ENCODE measurements around the gene KRTAP5-7. TPM values are rescaled to one million over a fixed set of nuclear protein-coding genes. Genes with fewer than 3 reads are reported as not detected.
"Not testable (repeated sequence)": the region's sequence is repeated elsewhere in the genome, so short reads cannot be mapped to it uniquely, and the experiment has no call there.

KRTAP5-7 gene
- not detected in 2 replicates for total RNA-seq (2016; rRNA removed; fragmentation: Illumina TruSeq; extraction: Trizol)
- total RNA-seq (2016; cell fraction: cytosol; rRNA removed; fragmentation: Illumina TruSeq; extraction: Trizol; ENCODE audit: low read depth) = not detected in 2 replicates
- not detected in 2 replicates for total RNA-seq (2016; cell fraction: insoluble cytoplasmic fraction; rRNA removed; fragmentation: Illumina TruSeq; extraction: Trizol)
- total RNA-seq (2016; cell fraction: membrane; rRNA removed; fragmentation: Illumina TruSeq; extraction: Trizol) = not detected in 2 replicates
- not detected in 2 replicates for total RNA-seq (2016; cell fraction: nucleus; rRNA removed; fragmentation: Illumina TruSeq; extraction: Trizol)
- polyA plus RNA-seq (2011; rRNA removed) = 0.54 and 0.91 TPM in 2 replicates
- polyA plus RNA-seq (2011; cell fraction: cytosol; rRNA removed) = 0.38 and 0.96 TPM in 2 replicates
- polyA plus RNA-seq (2011; cell fraction: nucleus; rRNA removed) = 2.2 and 3.3 TPM in 2 replicates
- 1.0 and 6.0 TPM in 2 replicates for polyA plus RNA-seq (2012)
- not detected in 2 replicates for polyA plus RNA-seq (2016; cell fraction: cytosol; fragmentation: Illumina TruSeq; extraction: Trizol; ENCODE audit: low read depth)
- polyA plus RNA-seq (2016; cell fraction: insoluble cytoplasmic fraction; fragmentation: Illumina TruSeq; extraction: Trizol; ENCODE audit: low read depth) = not detected in 2 replicates
- polyA plus RNA-seq (2016; cell fraction: membrane; fragmentation: Illumina TruSeq; extraction: Trizol; ENCODE audit: low read depth) = not detected in 2 replicates
- polyA plus RNA-seq (2016; cell fraction: nucleus; fragmentation: Illumina TruSeq; extraction: Trizol; ENCODE audit: insufficient read depth, low read depth) = not detected in 2 replicates
- 0.60 TPM in 1 of 2 replicates, not detected in the other for polyA minus RNA-seq (2011; rRNA and poly(A)+ RNA removed; ENCODE audit: low replicate concordance)
- not detected in 2 replicates for polyA minus RNA-seq (2011; cell fraction: cytosol; rRNA and poly(A)+ RNA removed)
- polyA minus RNA-seq (2011; cell fraction: nucleus; rRNA and poly(A)+ RNA removed) = 1.1 TPM in 1 of 2 replicates, not detected in the other
- percentile 12 among the genes with signal in this experiment for Bru-seq, nascent RNA
- BruChase-seq, experiment 1, labeled RNA remaining after a 6-hour chase = not detected
- not detected for BruChase-seq, experiment 2, labeled RNA remaining after a 2-hour chase
- long read RNA-seq, experiment 1 = 0 reads
- long read RNA-seq, experiment 2 = 0 reads

GRCh38 chr11:71526796-71527575 lies at the start of gene KRTAP5-7:
KRTAP5-7 (plus strand) TSS chr11:71527267; CDS start chr11:71527301, 34 bp downstream.
- POLR2A ChIA-PET = interaction anchor here (0.7 to 2.7 kb wide), 3 partner anchors 18 to 79 kb away, joined by 3 to 6 read pairs (median 3); partner anchors contain the start of gene DHCR7
- peak within 1 kb of the TSS; percentile 52 for H3K4me2 ChIP-seq (ENCODE audit: low read depth, low read length)
- H3K27me3 ChIP-seq (ENCODE audit: control insufficient read depth in 1 of 2, insufficient read depth in 2 of 2, low read length in 2 of 2); CTCF ChIA-PET (ENCODE audit: low intra/inter-chr PET ratio, low total read pairs); DNase-seq (ENCODE audit: low spot score); H3K9me3 ChIP-seq (ENCODE audit: low read length); intact Hi-C loops (cut with micrococcal nuclease; ENCODE audit: unreplicated experiment); BruUV-seq (replicated peaks); H4K20me1 ChIP-seq (ENCODE audit: insufficient read depth, low read length); FAIRE-seq; H3K79me2 ChIP-seq (ENCODE audit: insufficient read depth, low read length); in situ Hi-C loops (cut with HindIII; ENCODE audit: extremely low pct_ligation_motif_present, low pct_unique_long_range_greater_than_20kb); H3K36me3 ChIP-seq (replicated peaks in 1 of 2; ENCODE audit: control insufficient read depth in 1 of 2, insufficient read depth in 2 of 2, low read length in 2 of 2); H2AFZ ChIP-seq (ENCODE audit: low read length); TF ChIP-seq SOX6, FOXP1 (IDR thresholded peaks at IDR 0.05): not testable (repeated sequence)
- H3K4me1 ChIP-seq (ENCODE audit: insufficient read depth, low read length) = peaks cover 62% of the 10 kb centered on the region
- H3K27ac ChIP-seq (ENCODE audit: extremely low read length, insufficient read depth, low read length) = peak within 1 kb of the TSS; percentile 4
- 7% methylated on average over 5 of the region's 10 CpGs for WGBS (ENCODE audit: low lambda C conversion rate)
- peak; percentile 53 for ATAC-seq
- peak within 1 kb of the TSS; percentile 35; the same call in 1 of the 2 replicates for H3K9ac ChIP-seq (ENCODE audit: insufficient read depth, low read depth, low read length)
- peak within 1 kb of the TSS in 2 of 3 experiments; percentile 48 to 60; a peak in 3 of 6 replicates for H3K4me3 ChIP-seq (replicated peaks in 1 of 3; ENCODE audit: insufficient read depth in 1 of 3, low read depth in 2 of 3, low read length in 3 of 3)
- TF ChIP-seq MNT (IDR thresholded peaks at IDR 0.05) (peak; percentile 96), SOX5 (CRISPR knock-in tag; IDR thresholded peaks at IDR 0.05; ENCODE audit: borderline replicate concordance) (peak; percentile 74; the same call in 1 of the 2 replicates), USF2 (IDR thresholded peaks at IDR 0.05; ENCODE audit: low read depth, low read length) (peak; percentile 54; the same call in 1 of the 2 replicates), USF2 (CRISPR knock-in tag; IDR thresholded peaks at IDR 0.05; ENCODE audit: borderline replicate concordance) (peak; percentile 28; the same call in 1 of the 2 replicates), FOXK1 (CRISPR knock-in tag; IDR thresholded peaks at IDR 0.05; ENCODE audit: borderline replicate concordance, low read depth) (0 out of 2 replicates have a peak, but pooled peaks have one; percentile 17), SOX6 (CRISPR knock-in tag; IDR thresholded peaks at IDR 0.05) (peak; percentile 31; the same call in 1 of the 2 replicates), RARA (CRISPR knock-in tag; IDR thresholded peaks at IDR 0.05) (peak; percentile 30; the same call in 1 of the 2 replicates), RAD51 (IDR thresholded peaks at IDR 0.05; ENCODE audit: borderline replicate concordance) (peak; percentile 57), SAP130 (CRISPR knock-in tag; IDR thresholded peaks at IDR 0.05; ENCODE audit: low read depth) (peak; percentile 37; the same call in 1 of the 2 replicates), FOXP1 (CRISPR knock-in tag; IDR thresholded peaks at IDR 0.05) (peak; percentile 36; the same call in 1 of the 2 replicates), SALL1 (CRISPR knock-in tag; IDR thresholded peaks at IDR 0.05) (peak; percentile 34; the same call in 1 of the 2 replicates)
